Fibroblast of skin of left biceps (primary cell): ENCODE results near the gene PTPRS.
"Not testable (repeated sequence)": the region's sequence is repeated elsewhere in the genome, so short reads cannot be mapped to it uniquely, and the experiment has no call there.

ENCODE experiments used
- DNase-seq, 2 experiments: peaks; one replicate each; pipeline ENCODE4 v3.0.0-alpha.2; 2013; ENCODE audit warnings: low read depth in 2 of 2

The PTPRS gene

GRCh38 chr19:5340637-5341447 is at the start of gene PTPRS:
TSS of gene PTPRS (minus strand) at chr19:5340812. CDS start at chr19:5286140, 54,672 bp downstream.
- peak; percentile 66 for DNase-seq

GRCh38 chr19:5389353-5389752 is 48.7 kb upstream of the PTPRS start:
- DNase-seq: no peak

GRCh38 chr19:5387472-5387871 is 46.9 kb upstream of the PTPRS start:
- DNase-seq: no peak

GRCh38 chr19:5386841-5387240 is 46.2 kb upstream of the PTPRS start:
- DNase-seq: no peak

GRCh38 chr19:5381197-5381596 is 40.6 kb upstream of the PTPRS start:
- DNase-seq: not testable (repeated sequence)

- no peak for DNase-seq
Measured at GRCh38 chr19:5380215-5380919, 39.8 kb upstream of the PTPRS start.

- no peak for DNase-seq
Measured at GRCh38 chr19:5376928-5377327, 36.3 kb upstream of the PTPRS start.

GRCh38 chr19:5372572-5373200 is 32.1 kb upstream of the PTPRS start:
- no peak for DNase-seq

- no peak for DNase-seq
Measured at GRCh38 chr19:5369962-5370367, 29.4 kb upstream of the PTPRS start.

- no peak for DNase-seq
Measured at GRCh38 chr19:5369304-5369703, 28.7 kb upstream of the PTPRS start.

GRCh38 chr19:5367530-5368133 is 27.0 kb upstream of the PTPRS start:
- no peak for DNase-seq

GRCh38 chr19:5365905-5366304 is 25.3 kb upstream of the PTPRS start:
- DNase-seq: no peak

GRCh38 chr19:5364674-5365073 is 24.1 kb upstream of the PTPRS start:
- no peak for DNase-seq

- not testable (repeated sequence) for DNase-seq
Measured at GRCh38 chr19:5361839-5362238, 21.2 kb upstream of the PTPRS start.

GRCh38 chr19:5361407-5361806 is 20.8 kb upstream of the PTPRS start:
- DNase-seq: no peak

GRCh38 chr19:5360003-5360780 is 19.6 kb upstream of the PTPRS start:
- no peak for DNase-seq

GRCh38 chr19:5358173-5358800 is 17.7 kb upstream of the PTPRS start:
- DNase-seq: no peak

- DNase-seq: no peak
Measured at GRCh38 chr19:5357584-5357983, 17.0 kb upstream of the PTPRS start.

- no peak for DNase-seq
Measured at GRCh38 chr19:5356918-5357317, 16.3 kb upstream of the PTPRS start.

GRCh38 chr19:5356428-5356827 is 15.8 kb upstream of the PTPRS start:
- DNase-seq: no peak

GRCh38 chr19:5355693-5356092 is 15.1 kb upstream of the PTPRS start:
- DNase-seq: no peak
